Fibroblast of skin of abdomen (primary cell): Measurements from ENCODE around the gene SCN8A.
A peak's percentile ranks its signal among the peaks of the same experiment; 100 is the strongest.
"Not testable (repeated sequence)": the region's sequence is repeated elsewhere in the genome, so short reads cannot be mapped to it uniquely, and the experiment has no call there.

Source experiments
- DNase-seq: peaks from one replicate; pipeline ENCODE4 v3.0.0-alpha.2; 2013

SCN8A gene

DNA sequence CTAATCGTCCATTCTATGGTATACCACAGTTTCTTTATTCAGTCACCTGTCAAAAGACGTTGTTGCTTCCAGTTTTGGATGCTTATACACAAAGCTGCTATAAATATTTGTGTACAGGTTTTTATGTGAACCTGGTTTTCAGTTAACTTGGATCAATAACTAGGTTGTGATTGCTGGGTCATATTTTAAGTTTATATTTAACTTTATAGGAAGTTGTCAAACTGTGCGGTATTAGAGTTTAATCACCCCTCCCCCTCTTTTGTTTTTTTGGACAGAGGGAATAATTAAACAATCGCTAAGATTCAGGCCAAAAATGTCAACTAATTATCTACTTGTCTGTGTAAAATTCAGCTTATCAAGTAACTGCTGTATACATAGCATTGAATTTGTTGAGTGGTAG is 34.3 kb downstream of the SCN8A start:
- no peak for DNase-seq

DNA sequence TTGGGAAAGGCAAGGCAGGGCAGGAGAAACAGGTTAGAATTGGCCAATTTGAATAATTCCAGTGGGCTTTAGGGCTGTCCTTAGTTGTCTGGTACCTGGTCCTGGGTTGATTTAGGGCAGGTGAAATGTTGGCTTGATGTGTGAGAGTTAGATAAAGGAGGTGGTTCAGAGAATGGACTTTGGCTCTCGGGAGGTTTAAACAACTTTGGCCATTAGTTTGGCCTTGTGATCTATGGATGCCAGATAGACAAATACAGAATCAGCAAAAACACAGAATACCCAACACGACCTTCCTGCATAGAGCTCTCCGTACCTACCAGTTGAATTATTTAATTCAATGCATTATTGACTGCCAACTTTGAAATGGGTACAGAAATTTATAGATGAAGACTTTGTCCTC is 35.1 kb downstream of the SCN8A start:
- DNase-seq, result no peak

DNA sequence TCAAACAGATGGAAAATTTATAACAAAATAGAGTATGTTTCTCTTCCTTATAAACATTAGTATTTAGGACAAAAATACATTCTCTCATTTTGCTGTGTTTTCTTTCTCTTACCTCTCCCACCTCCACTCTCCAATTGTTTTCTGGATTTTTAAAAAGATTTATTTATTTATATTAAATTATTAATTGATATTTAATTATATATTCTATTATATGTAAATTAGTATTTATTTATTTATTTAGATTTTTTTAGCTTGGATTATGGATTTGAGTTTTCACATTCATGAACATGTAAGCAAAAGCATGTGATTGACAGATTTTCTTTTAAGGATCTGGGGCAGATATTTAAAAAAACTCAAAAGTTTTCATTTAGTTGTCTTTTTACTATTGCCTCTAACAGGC is 35.6 kb downstream of the SCN8A start:
- no peak for DNase-seq

DNA sequence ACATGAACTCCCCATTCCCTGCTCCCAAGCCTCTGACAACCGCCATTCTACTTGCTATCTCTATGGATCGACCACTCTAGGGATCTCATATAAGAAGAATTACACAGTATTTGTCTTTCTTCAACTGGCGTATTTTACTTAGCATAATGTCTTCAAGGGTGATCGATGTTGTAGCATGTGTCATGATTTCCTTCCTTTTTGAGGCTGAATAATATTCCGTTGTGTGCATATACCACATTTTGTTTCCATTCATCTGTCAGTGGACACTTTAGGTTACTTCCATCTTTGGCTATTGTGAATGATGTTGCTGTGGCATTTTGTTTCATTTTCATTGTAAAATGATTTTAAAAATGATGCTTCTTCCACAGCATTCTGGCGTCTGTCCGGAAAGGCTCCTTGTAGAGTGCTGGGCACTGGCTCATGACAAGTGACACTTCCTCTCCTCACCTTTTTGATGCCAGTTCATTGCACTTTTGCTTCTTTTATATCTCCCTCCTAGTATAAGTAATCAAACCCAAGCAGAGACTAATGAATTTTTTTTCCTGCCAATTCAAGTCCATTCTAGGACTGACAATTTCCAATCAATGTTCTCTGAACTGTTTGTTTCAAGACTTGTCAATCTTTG is 39.3 kb downstream of the SCN8A start:
- no peak for DNase-seq

DNA sequence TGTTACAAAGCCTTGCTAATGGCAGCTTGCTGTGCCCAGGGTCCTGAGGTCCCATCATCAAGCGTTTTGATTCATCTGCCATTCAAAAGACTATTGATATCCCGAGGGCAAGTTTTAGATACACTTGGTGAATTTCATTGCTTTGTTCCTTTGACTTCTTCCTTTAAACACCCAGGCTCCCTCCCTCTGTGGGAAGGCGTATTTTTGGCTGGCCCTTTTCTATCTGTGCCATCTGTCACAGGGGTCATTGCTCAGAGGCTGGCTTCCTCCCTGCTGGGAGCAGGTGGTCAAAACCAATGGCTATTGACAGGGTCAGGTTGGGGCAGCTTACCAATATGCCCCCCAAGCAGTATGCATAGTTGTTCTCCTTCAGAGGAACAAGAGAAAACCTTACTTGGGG is 40.0 kb downstream of the SCN8A start:
- no peak for DNase-seq

DNA sequence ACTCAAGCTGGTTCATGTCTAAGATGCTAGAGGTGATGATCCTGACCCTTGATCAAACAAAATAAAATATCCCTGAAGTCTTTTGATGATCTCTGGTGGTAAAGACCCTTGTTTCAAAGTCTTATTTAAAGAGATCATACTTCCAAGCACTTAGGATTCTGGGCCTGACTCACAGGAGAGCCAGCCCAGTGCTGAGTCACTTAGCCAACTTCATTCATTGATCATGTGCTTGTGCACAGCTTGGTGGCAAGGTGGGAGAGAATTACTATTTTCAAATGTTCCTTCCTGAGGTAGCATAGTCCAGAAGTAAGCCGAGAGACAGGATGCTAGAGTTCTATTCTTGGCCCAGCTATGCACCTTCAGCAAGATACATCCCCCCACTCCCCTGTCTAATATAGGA is 40.6 kb downstream of the SCN8A start:
- peak; percentile 60 for DNase-seq

DNA sequence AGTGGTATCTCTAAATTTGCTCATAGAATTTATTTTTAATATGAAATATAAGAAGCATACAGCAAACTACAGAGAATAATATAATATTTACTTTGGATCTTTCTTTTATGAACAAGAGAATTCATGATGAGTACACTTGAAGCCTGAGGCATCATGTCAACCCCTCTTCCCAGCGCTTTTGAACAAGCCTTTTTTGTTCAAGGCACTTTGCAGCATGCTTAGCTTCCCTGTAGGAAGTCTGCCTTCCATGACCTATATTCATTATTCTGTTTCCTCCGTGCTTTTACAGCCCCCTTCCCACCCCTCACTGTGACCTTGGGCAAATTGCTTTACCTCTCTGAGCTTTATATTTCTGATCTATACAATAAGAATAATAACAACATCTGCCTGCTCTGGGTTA is 41.6 kb downstream of the SCN8A start:
- no peak for DNase-seq

DNA sequence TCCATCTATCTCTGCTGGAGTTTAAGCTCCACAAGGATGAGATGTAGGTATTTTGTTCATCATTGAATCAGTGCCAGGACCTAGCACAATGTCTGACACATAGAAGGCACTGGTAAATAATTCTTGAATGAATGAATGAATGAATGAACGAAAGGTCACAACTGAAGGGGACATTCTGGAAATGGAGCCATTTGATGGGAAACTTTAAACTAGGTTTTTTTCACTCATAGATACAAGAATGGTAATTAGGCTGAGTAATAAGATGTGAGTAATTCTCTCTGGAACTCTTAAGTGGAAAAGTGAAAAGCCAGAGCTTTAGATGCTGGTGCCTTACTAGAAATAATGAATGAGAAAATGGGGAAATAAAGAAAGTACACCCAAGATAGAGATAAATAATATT is 44.3 kb downstream of the SCN8A start:
- DNase-seq, result peak; percentile 28

DNA sequence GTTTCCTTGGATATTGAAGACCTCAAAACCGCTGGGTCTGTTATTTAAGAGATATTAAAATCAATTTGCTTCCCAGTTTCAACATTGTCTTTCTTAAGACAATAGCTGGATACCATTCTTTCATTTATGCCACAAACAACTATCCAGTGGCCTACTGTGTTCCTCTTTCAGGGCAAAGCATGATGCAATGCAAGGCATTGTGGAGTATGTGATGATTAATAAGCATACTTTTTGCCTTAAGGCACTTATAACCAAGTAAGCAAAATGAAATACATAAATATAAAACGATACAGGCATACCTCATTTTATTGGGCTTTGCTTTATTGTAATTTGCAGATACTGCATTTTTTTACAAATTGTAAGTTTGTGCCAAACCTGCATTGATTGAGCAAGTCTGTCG is 45.5 kb downstream of the SCN8A start:
- DNase-seq, result peak; percentile 41

DNA sequence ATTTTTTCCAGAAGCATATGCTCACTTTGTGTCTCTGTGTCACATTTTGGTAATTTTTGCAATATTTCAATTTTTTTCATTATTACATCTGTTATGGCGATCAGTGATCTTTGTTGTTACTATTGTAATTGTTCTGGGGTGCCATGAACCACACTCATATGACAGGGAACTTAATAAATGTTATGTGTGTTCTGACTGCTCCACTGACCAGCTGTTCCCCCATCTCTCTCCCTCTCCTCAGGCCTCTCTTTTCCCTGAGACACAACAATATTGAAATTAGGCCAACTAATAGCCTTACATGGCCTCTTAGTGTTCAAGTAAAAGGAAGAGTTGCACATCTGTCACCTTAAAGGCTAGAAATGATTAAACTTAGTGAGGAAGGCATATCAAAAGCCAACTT is 46.0 kb downstream of the SCN8A start:
- DNase-seq, result no peak

DNA sequence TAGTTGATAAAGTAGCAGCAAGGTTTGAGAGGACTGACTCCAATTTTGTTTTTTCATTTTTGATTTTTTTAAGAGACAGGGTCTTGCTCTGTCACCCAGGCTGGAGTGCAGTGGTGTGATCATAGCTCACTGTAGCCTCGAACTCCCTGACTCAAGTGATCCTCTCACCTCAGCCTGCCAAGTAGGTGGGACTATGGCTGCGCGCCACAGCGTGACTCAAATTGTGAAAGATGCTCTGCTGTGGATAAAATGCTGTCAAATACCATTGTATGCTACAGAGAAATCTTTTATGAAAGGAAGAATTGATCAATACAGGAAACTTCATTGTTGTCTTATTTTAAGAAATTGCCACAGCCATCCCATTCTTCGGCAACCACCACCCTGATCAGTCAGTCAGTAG is 48.3 kb downstream of the SCN8A start:
- peak; percentile 56 for DNase-seq

DNA sequence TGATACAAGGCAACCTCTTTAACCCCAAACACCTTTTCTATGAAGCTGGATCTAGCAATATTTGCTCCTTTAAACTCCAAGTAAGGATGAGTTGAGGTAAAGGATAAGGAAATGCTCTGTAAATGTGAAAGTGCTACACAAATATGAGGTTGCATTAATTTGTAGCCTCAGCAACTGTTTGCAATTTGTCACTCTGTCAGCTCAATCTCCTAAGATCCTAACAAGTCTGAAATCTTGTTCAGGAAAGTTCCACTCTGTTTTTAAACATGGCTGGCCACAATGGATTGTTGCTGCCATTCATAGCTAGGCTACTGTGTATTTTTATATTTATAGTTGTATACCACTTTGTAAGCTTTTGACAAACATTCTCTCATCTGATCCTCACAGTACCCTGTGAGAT is 51.3 kb downstream of the SCN8A start:
- no peak for DNase-seq

DNA sequence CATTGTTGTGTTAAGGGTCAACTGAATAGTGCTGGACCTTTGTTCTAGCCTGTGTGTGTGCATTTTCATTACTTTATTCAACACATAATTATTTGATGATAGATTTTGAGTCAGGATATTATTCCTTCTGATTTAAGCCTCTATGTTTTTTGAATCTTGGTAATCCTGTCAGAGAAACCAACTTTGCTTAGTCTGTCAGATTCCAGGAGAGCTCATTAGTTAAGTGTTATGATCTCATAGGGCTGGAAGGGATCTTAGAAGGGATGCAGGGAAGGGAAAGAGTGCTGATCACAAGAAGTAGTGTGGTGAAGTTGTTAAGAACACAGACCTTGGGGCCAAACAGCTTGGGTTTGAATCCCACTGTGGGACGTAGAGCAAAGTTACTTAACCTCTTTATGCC is 52.9 kb downstream of the SCN8A start:
- no peak for DNase-seq

DNA sequence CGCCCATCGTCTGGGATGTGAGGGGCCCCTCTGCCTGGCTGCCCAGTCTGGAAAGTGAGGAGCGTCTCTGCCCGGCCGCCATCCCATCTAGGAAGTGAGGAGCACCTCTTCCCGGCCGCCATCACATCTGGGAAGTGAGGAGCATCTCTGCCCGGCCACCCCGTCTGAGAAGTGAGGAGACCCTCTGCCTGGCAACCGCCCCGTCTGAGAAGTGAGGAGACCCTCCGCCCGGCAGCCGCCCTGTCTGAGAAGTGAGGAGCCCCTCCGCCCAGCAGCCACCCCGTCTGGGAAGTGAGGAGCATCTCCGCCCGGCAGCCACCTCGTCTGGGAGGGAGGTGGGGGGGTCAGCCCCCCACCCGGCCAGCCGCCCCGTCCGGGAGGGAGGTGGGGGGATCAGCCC is 53.7 kb downstream of the SCN8A start:
- DNase-seq, result not testable (repeated sequence)

DNA sequence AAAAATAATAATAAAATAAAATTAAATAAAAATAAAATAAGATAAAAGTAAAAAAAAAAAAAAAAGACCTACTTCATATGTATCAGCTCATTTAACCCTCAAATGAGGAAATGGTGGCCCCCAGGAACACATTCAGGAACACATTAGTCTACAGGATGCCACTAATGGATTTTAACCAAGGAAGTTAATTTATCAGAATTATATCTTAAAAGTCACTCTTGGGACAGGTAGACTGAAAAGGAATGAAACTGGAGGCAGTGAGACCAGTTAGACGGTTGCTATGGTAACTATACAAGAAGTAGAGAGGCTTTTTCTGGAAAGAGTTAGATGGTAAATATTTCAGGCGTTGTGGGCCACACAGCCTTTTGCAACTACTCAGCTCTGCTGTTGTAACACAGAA is 54.9 kb downstream of the SCN8A start:
- DNase-seq, result no peak

DNA sequence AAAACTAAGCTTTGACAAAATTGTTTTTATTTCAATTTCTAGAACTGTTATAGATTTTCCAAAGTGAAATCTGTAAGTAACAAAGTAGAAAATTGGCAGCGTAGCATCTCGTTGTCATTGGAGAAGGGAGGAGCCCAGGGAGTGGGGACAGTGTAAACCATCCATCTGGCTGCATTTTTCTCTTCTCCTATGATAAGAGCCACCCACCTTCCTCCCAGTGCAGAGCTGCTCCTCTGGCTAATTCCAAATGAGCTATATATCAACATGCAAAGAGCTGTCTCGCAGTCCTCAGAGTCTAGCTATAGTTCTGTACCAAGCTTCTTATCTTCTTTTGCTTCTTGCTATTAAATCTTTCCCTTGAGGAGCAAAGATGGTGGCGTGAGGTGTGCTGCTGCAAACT is 56.6 kb downstream of the SCN8A start:
- no peak for DNase-seq

DNA sequence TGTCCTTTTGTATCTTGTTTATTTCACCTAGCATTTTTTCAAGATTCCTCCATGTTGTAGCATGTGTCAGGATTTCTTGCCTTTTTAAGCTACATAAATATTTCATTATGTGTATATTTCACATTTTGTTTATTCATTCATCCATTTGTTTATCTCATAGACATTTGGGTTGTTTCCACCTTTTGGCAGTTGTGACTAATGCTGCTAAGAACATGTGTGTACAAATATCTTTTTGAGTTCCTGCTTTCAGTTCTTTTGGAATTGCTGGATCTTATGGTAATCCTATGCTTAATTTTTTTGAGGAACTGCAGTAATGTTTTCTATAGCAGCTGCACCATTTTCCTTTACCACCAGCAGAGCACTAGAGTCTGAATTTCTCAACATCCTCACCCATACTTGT is 62.4 kb downstream of the SCN8A start:
- no peak for DNase-seq

DNA sequence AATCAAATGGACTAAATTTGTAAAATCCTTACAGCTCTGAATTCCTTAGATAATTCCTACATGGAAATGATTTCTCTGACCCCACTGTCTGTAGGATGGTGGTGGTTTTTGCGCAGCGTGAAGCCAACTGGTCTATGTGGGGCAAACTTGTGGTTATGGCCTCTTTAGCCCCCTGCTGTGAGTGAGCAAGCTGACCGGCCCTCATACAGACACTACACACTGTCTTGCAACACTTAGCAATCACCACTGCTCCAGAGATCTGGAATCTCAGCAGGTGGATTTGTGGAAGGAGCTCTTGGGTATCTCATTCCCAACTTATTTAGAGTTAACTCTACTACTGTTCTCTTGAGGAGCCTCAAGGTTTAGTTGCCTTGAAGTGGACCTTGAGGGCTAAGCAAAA is 70.2 kb downstream of the SCN8A start:
- DNase-seq, result no peak

DNA sequence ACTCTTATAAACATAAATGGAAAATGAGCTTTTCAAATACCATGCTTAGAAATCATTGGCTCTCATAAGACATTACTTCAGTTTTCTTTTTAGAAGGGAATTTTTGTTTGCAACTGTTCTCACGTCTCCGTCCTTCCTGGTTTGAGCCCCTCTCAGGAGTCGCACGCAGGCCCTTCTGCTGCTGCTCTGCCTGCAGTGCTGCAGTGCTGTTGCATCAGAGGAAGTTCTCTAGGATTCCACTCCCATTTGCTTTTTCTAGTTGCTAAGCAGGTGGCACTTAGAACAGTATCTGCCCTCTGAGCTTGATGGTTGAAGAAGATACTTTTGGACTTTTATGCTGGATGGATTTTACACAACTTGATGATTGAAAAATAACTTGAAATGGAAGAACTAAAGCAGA is 70.8 kb downstream of the SCN8A start:
- no peak for DNase-seq

DNA sequence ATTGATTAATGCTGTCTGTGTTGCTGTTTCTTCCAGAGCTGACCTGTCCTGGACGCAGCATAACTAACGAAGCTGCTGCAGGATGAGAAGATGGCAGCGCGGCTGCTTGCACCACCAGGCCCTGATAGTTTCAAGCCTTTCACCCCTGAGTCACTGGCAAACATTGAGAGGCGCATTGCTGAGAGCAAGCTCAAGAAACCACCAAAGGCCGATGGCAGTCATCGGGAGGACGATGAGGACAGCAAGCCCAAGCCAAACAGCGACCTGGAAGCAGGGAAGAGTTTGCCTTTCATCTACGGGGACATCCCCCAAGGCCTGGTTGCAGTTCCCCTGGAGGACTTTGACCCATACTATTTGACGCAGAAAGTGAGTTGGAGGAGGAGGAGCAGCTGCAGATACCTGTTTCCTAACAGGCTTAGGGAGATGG is 71.7 kb downstream of the SCN8A start:
- DNase-seq, result no peak

DNA sequence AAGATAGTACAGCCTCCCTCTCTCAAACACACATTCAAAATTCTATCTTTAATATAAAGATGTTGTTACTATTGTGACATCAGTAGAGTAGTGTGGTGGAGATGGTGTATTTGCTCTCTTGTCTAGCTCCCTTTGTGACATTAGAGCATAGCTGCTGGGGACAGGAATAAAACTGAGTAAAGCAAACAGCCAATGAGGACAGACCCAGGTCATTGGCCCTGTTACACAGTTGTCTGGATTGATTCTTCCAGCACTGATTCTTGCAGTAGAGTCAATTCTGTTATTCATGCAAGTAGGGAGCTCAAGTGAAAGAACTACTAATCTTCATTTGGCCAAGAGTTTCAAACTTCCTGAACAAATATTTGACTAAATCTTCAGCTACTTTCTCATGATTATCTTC is 72.4 kb downstream of the SCN8A start:
- DNase-seq, result no peak

DNA sequence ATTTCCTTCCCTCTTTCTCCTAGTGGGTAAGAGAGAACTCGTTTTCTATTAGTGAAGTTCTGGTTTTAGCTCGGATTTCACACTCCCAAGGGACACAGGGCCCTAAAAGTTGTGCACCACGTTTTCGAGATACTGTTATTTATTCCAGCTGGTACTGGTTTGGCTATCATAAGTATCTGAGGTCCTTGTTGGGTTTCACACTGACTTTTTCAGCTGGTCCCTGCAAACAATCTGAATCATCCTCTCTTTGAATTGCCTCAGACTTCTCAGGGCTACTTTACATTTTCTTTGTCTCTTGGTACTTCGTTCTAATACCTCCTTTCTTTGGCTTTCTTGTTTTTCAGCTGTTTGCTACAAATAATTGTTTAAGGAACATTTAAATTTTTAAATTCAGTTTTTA is 75.7 kb downstream of the SCN8A start:
- no peak for DNase-seq

DNA sequence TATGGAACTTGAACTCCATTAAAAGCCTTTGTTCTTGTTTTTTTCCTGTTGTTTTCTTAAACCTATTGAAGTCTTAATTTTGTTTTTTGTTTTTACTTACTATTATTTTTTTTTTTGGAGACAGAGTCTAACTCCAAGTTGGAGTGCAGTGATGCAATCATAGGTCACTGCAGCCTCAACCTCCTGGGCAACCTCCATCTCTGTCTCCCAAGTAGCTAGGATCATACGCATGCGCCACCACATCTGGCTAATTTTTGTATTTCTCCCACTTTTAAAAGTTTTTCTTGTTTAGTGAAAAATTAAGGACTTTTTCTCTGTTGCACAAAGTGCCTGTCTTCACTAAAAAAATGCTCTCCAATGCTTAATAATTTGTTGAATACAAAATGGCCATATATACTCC is 76.2 kb downstream of the SCN8A start:
- DNase-seq, result no peak

DNA sequence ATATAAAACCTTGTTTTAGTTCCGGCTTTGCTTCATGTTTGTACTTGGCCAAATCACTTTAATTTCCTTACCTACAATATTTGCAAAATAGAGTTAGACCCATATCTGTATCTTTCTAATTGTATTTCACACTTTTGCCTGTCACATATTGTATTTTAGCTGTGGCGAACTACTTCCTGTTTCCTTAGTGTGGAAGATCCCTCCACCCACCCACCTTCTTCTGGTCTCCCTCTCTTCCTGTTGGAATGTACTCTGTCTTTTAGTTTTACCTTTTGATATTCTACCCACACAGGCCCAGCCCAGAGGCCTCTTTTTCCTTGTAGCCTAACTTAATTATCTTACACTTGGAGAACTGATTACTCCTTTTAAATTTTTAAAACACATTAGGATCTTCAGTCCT is 78.2 kb downstream of the SCN8A start:
- no peak for DNase-seq

DNA sequence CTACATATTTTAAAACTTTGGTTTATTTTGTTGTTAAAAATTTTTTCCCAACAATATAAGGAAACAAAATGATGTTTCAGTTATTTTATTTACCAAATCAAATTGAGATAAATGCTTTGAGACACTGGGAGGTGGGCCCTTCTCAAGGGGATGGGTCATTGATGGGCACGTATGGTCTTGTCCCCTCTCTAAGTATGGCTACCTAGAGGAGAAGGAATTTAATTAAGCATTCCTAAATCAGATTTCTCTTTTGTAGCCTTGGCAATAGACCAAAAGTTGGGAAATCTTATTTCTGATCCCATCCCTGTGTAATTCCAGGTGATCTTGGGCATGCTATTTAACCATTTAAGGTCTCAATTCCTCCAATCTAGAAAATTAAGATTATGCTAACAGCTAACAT is 79.0 kb downstream of the SCN8A start:
- DNase-seq, result no peak

DNA sequence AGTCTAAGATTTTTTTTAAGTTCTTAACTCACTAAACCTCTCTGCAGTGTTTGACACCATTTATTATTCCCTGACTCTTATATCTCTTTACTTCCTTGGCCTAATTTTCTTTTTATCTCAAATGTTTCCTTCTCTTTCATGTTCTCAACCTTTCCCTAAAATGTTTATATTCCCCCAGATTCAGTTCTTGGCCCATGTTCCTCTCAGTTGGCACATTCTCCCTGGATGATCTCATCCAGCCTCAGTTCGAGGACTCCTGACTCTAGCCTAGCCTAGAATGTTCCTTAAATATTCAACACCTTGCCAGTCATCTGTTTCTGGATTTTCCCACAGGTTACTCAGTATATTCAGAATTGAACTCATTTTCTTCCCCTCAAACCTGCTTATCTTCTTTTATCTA is 81.3 kb downstream of the SCN8A start:
- DNase-seq, result no peak
